GM19328 (cell line): ENCODE measurements around the gene GSK3A.
"Not testable (repeated sequence)": the region's sequence is repeated elsewhere in the genome, so short reads cannot be mapped to it uniquely, and the experiment has no call there.

Experiments
- ATAC-seq: cut with Tn5 transposase; IDR thresholded peaks from one replicate; pipeline ENCODE4 v1.9.1; 2021; ENCODE audit warnings: mild to moderate bottlenecking, moderate library complexity; ENCODE audit not compliant: unreplicated experiment

GSK3A gene

GRCh38 chr19:42268704-42269477, 26.5 kb upstream of the GSK3A start, which contains the start of gene CIC:
CIC (plus strand) TSS chr19:42269252; CDS start chr19:42271784, 2,532 bp downstream.
- ATAC-seq, result peak; percentile 83

GRCh38 chr19:42268142-42268703, 25.8 kb upstream of the GSK3A start:
- peak; percentile 61 for ATAC-seq

- no peak for ATAC-seq
Observed at GRCh38 chr19:42267644-42268141, 25.3 kb upstream of the GSK3A start.

- not testable (repeated sequence) for ATAC-seq
Observed at GRCh38 chr19:42266928-42267603, 24.7 kb upstream of the GSK3A start.

- ATAC-seq, result not testable (repeated sequence)
Observed at GRCh38 chr19:42266105-42266504, 23.7 kb upstream of the GSK3A start.

- no peak for ATAC-seq
Observed at GRCh38 chr19:42261763-42262162, 19.4 kb upstream of the GSK3A start.

- not testable (repeated sequence) for ATAC-seq
Observed at GRCh38 chr19:42257842-42258241, 15.4 kb upstream of the GSK3A start.

GRCh38 chr19:42255766-42256745, 13.7 kb upstream of the GSK3A start:
- ATAC-seq, result no peak

- ATAC-seq, result peak; percentile 64
Observed at GRCh38 chr19:42254850-42255765, 12.7 kb upstream of the GSK3A start, which contains the start of gene ERF. ERF (minus strand) TSS chr19:42255128; CDS start chr19:42254999, 129 bp downstream.

- no peak for ATAC-seq
Observed at GRCh38 chr19:42254089-42254849, 11.9 kb upstream of the GSK3A start.

- no peak for ATAC-seq
Observed at GRCh38 chr19:42253245-42254088, 11.1 kb upstream of the GSK3A start.

GRCh38 chr19:42252365-42253244, 10.2 kb upstream of the GSK3A start:
- no peak for ATAC-seq

- ATAC-seq, result no peak
Observed at GRCh38 chr19:42251572-42252358, 9.4 kb upstream of the GSK3A start.

GRCh38 chr19:42250666-42251531, 8.5 kb upstream of the GSK3A start:
- no peak for ATAC-seq

- no peak for ATAC-seq
Observed at GRCh38 chr19:42250183-42250665, 7.8 kb upstream of the GSK3A start.
